Measurements from ENCODE around the gene INAFM1. TPM values are rescaled to one million over a fixed set of nuclear protein-coding genes. Genes with fewer than 3 reads are reported as not detected.

The INAFM1 gene
- total and polyA plus RNA-seq, 9 of the 15 experiments (the other 6 are each of a cell fraction or from before 2014, with no cell fraction given), result 0.71 to 30.9 (median 3.1) TPM

- H3K9ac ChIP-seq (ENCODE audit: insufficient read depth in 1 of 2, low read depth in 2 of 2, low read length in 2 of 2), result peak overlapping the region; percentile 86 to 97
- peak overlapping the region; percentile 83 for H3K4me2 ChIP-seq (ENCODE audit: insufficient read depth, low read length)
- peaks cover 34 to 67% of the 10 kb centered on the region in 2 experiments for H3K4me1 ChIP-seq (replicated peaks in 1 of 2; ENCODE audit: control insufficient read depth in 2 of 2, insufficient read depth in 2 of 2, low read length in 2 of 2)
- H3K27me3 ChIP-seq (ENCODE audit: control insufficient read depth in 2 of 2, insufficient read depth in 2 of 2, low read length in 2 of 2), result no peaks in the 10 kb centered on the region
- no peaks in the 10 kb centered on the region for H4K20me1 ChIP-seq (replicated peaks; ENCODE audit: control insufficient read depth, insufficient read depth, low read length)
- POLR2A ChIA-PET, result interaction anchor here (0.6 to 3.2 kb wide), 7 partner anchors 16 to 130 kb away, joined by 3 to 25 read pairs (median 4); partner anchors contain the start of gene DHX34
- intact Hi-C loops (cut with micrococcal nuclease) (loop anchor here (1.0 kb wide), 1 partner anchor 16 kb away; no protein-coding TSS in a partner anchor), in situ Hi-C loops (cut with MboI) (no loop called here)
- CTCF ChIA-PET (ENCODE audit: low intra/inter-chr PET ratio), result interaction anchor here (1.0 kb wide), 1 partner anchor 22 kb away, joined by 3 read pairs; no protein-coding TSS in a partner anchor
- BruUV-seq (replicated peaks), result TSS peak; percentile 50
- FAIRE-seq (peak; percentile 96), ATAC-seq (peak; percentile 85), DNase-seq (ENCODE audit: extremely low read depth in 1 of 4, low spot score in 3 of 4) (peak; percentile 85 to 97 (median 89))
- 1% methylated on average over 22 of the region's 54 CpGs for WGBS (ENCODE audit: insufficient coverage, low coverage, missing lambda C conversion rate)
- H3K27ac ChIP-seq (ENCODE audit: extremely low read depth, low read depth, low read length), result peak overlapping the region; percentile 95
- peaks cover 20% of the 10 kb centered on the region for H3K79me2 ChIP-seq (ENCODE audit: control insufficient read depth, insufficient read depth, low read length)
- H3K4me3 ChIP-seq, result peak overlapping the region; percentile 74
- H3K9me1 ChIP-seq (ENCODE audit: control insufficient read depth, insufficient read depth, low read length), result no peaks in the 10 kb centered on the region
- peak overlapping the region; percentile 64 for H2AFZ ChIP-seq (ENCODE audit: low read depth, low read length)
- H3K36me3 ChIP-seq (ENCODE audit: control insufficient read depth, insufficient read depth, low read length), result peaks cover 26% of the 10 kb centered on the region; the same call in 1 of the 3 replicates
- H3K9me3 ChIP-seq (replicated peaks; ENCODE audit: control insufficient read depth, insufficient read depth, low read depth, low read length), result no peaks in the 10 kb centered on the region
- TF ChIP-seq ZNF785 (CRISPR knock-in tag; IDR thresholded peaks at IDR 0.05), result no peak
- TF ChIP-seq NR2C2 (CRISPR knock-in tag; IDR thresholded peaks at IDR 0.05), result no peak
- TF ChIP-seq NR2C2 (tag; IDR thresholded peaks at IDR 0.05), result peak; percentile 85
- peak; percentile 66 for TF ChIP-seq POLR2AphosphoS5 (IDR thresholded peaks at IDR 0.05; ENCODE audit: control insufficient read depth, insufficient read depth, low read depth, low read length)
- no peak for TF ChIP-seq NR3C1 (CRISPR knock-in tag; IDR thresholded peaks at IDR 0.05)
- peak; percentile 54 for TF ChIP-seq NCOR1 (IDR thresholded peaks at IDR 0.05)
- no peak for TF ChIP-seq LARP7 (IDR thresholded peaks at IDR 0.05)
- no peak for TF ChIP-seq U2AF2 (optimal IDR thresholded peaks at IDR 0.05; ENCODE audit: low read depth, low read length)
- peak; percentile 91 for TF ChIP-seq FIP1L1 (IDR thresholded peaks at IDR 0.05; ENCODE audit: low read depth, low read length, poor library complexity, severe bottlenecking)
- no peak for TF ChIP-seq NR2C1 (IDR thresholded peaks at IDR 0.05)
- peak; percentile 12; the same call in 1 of the 2 replicates for TF ChIP-seq NR2C1 (tag; IDR thresholded peaks at IDR 0.05)
- TF ChIP-seq PURB (CRISPR knock-in tag; IDR thresholded peaks at IDR 0.05; ENCODE audit: low read depth), result no peak
- no peak for TF ChIP-seq RBM15 (IDR thresholded peaks at IDR 0.05; ENCODE audit: insufficient read depth, low read length)
- no peak for TF ChIP-seq ZNF79 (CRISPR knock-in tag; IDR thresholded peaks at IDR 0.05; ENCODE audit: low read depth)
- no peak for TF ChIP-seq SLC30A9 (CRISPR knock-in tag; IDR thresholded peaks at IDR 0.05)
- 0 out of 2 replicates have a peak, but pooled peaks have one; percentile 13 for TF ChIP-seq ZNF609 (CRISPR knock-in tag; IDR thresholded peaks at IDR 0.05; ENCODE audit: borderline replicate concordance)
- peak; percentile 56 for TF ChIP-seq SIN3B (IDR thresholded peaks at IDR 0.05; ENCODE audit: low read depth)
- TF ChIP-seq PCBP1 (IDR thresholded peaks at IDR 0.05; ENCODE audit: low read depth, low read length, poor library complexity, severe bottlenecking), result no peak
- peak; percentile 82 for TF ChIP-seq ELF2 (CRISPR knock-in tag; IDR thresholded peaks at IDR 0.05)
Measured at GRCh38 chr19:47273313-47274070, 1.2 kb upstream of the INAFM1 start.

Data from K562 (cell line).